HG02610 (cell line): ENCODE results near the gene F12.
"Not testable (repeated sequence)": the region's sequence is repeated elsewhere in the genome, so short reads cannot be mapped to it uniquely, and the experiment has no call there.

ENCODE experiments used
- ATAC-seq: cut with Tn5 transposase; IDR thresholded peaks from one replicate; pipeline ENCODE4 v1.9.1; 2021; ENCODE audit warnings: mild to moderate bottlenecking, moderate library complexity; ENCODE audit not compliant: unreplicated experiment

The F12 gene

GRCh38 chr5:177389241-177390169, 19.9 kb downstream of the F12 start:
- no peak for ATAC-seq

GRCh38 chr5:177388521-177389052, 20.8 kb downstream of the F12 start:
- ATAC-seq, result no peak

- no peak for ATAC-seq
These were observed 22.0 kb downstream of the F12 start for GRCh38 chr5:177387405-177387804.

GRCh38 chr5:177386542-177386941, 22.8 kb downstream of the F12 start:
- ATAC-seq, result no peak

- ATAC-seq, result no peak
These were observed 23.6 kb downstream of the F12 start for GRCh38 chr5:177385720-177386119.

GRCh38 chr5:177384134-177384533, 25.2 kb downstream of the F12 start, which contains the start of gene SLC34A1:
Gene SLC34A1 (plus strand): TSS chr5:177384434. CDS start chr5:177385742, 1,308 bp downstream.
- ATAC-seq, result no peak

- no peak for ATAC-seq
These were observed 26.2 kb downstream of the F12 start for GRCh38 chr5:177383181-177383580.

GRCh38 chr5:177382423-177383029, 26.8 kb downstream of the F12 start:
- ATAC-seq, result no peak

GRCh38 chr5:177380805-177381126, 28.6 kb downstream of the F12 start:
- ATAC-seq, result no peak

- peak; percentile 76 for ATAC-seq
These were observed 30.2 kb downstream of the F12 start for GRCh38 chr5:177378884-177379883.

GRCh38 chr5:177377851-177378776, 31.2 kb downstream of the F12 start:
- ATAC-seq, result no peak

GRCh38 chr5:177376107-177376506, 33.3 kb downstream of the F12 start:
- no peak for ATAC-seq

- not testable (repeated sequence) for ATAC-seq
These were observed 33.8 kb downstream of the F12 start for GRCh38 chr5:177375516-177375915.

GRCh38 chr5:177374211-177374610, 35.2 kb downstream of the F12 start:
- ATAC-seq, result no peak

GRCh38 chr5:177373806-177374205, 35.6 kb downstream of the F12 start:
- no peak for ATAC-seq

- no peak for ATAC-seq
These were observed 36.5 kb downstream of the F12 start for GRCh38 chr5:177372910-177373309.

GRCh38 chr5:177372034-177372896, 37.1 kb downstream of the F12 start:
- ATAC-seq, result no peak

- no peak for ATAC-seq
These were observed 38.0 kb downstream of the F12 start for GRCh38 chr5:177371120-177372033.
